OCI-LY1 (cell line): Measurements from ENCODE around the gene SQSTM1.

Experiments used
- H2AFZ ChIP-seq: fragments of 200-600 bp; sonication (generic), shearing (Covaris generic); 2 replicates; pipeline ENCODE4 v1.6.0; 2014; ENCODE audit warnings: antibody characterized with exemption, mild to moderate bottlenecking, low read length
- H3F3A ChIP-seq: fragments of 200-600 bp; sonication (generic), shearing (Covaris generic); 2 replicates; pipeline ENCODE4 v1.6.0; 2014; ENCODE audit warnings: mild to moderate bottlenecking, antibody characterized with exemption, low read length, moderate library complexity; ENCODE audit not compliant: insufficient read depth
- H3K27ac ChIP-seq: fragments of 200-600 bp; sonication (generic); 2 replicates; pipeline ENCODE4 v1.5.1; 2014; ENCODE audit warnings: low read length, mixed run types, mild to moderate bottlenecking, low read depth; ENCODE audit not compliant: poor library complexity, severe bottlenecking
- H3K27me3 ChIP-seq: fragments of 200-600 bp; sonication (generic); 2 replicates; pipeline ENCODE4 v1.6.0; 2014; ENCODE audit warnings: antibody characterized with exemption, mild to moderate bottlenecking, low read length, moderate library complexity; ENCODE audit not compliant: insufficient read depth
- H3K36me3 ChIP-seq: fragments of 200-600 bp; sonication (generic); 2 replicates; pipeline ENCODE4 v1.6.1; 2014; ENCODE audit warnings: mild to moderate bottlenecking, antibody characterized with exemption, low read length, moderate library complexity, mixed read lengths; ENCODE audit not compliant: insufficient read depth
- H3K4me1 ChIP-seq: fragments of 200-600 bp; sonication (generic); 2 replicates; pipeline ENCODE4 v1.5.1; 2014; ENCODE audit warnings: mild to moderate bottlenecking, low read length, moderate library complexity; ENCODE audit not compliant: insufficient read depth, severe bottlenecking
- H3K4me2 ChIP-seq: fragments of 200-600 bp; sonication (generic), shearing (Covaris generic); 2 replicates; pipeline ENCODE4 v1.6.1; 2014; ENCODE audit warnings: low read length
- H3K4me3 ChIP-seq: fragments of 200-600 bp; sonication (generic); 2 replicates; pipeline ENCODE4 v1.5.1; 2014; ENCODE audit warnings: low read length, low read depth, mild to moderate bottlenecking, mixed read lengths; ENCODE audit not compliant: poor library complexity, severe bottlenecking
- H3K79me2 ChIP-seq: fragments of 200-600 bp; shearing (Covaris generic); 2 replicates; pipeline ENCODE4 v1.6.1; 2016; ENCODE audit warnings: mixed run types, low read length, mixed read lengths; ENCODE audit not compliant: insufficient read depth
- H3K9ac ChIP-seq: fragments of 200-600 bp; sonication (generic), shearing (Covaris generic); 2 replicates; pipeline ENCODE4 v1.6.1; 2014; ENCODE audit warnings: mild to moderate bottlenecking, low read length, mixed read lengths
- H3K9me2 ChIP-seq: fragments of 200-600 bp; sonication (generic), shearing (Covaris generic); 2 replicates; pipeline ENCODE4 v1.6.1; 2014; ENCODE audit warnings: low read depth, mild to moderate bottlenecking, low read length, mixed read lengths
- H3K9me3 ChIP-seq: fragments of 200-600 bp; shearing (Covaris generic); 2 replicates; pipeline ENCODE4 v1.6.1; 2014; ENCODE audit warnings: low read length, mixed read lengths
- H4K20me1 ChIP-seq: fragments of 200-600 bp; sonication (generic), shearing (Covaris generic); 2 replicates; pipeline ENCODE4 v1.6.0; 2016; ENCODE audit warnings: mild to moderate bottlenecking, low read length; ENCODE audit not compliant: insufficient read depth
- EZH2 ChIP-seq: fragments of 200-600 bp; sonication (generic), shearing (Covaris generic); IDR thresholded peaks from 2 replicates; pipeline ENCODE4 v1.8.0; 2017; ENCODE audit warnings: borderline replicate concordance, mixed run types, mild to moderate bottlenecking, antibody characterized with exemption, low read length, moderate library complexity, mixed read lengths
- TF ChIP-seq, protein P1 (sequence below): fragments of 200-600 bp; sonication (generic), shearing (Covaris generic); IDR thresholded peaks from 2 replicates; pipeline ENCODE4 v1.5.1; 2017; ENCODE audit warnings: mild to moderate bottlenecking, antibody characterized with exemption, low read length, moderate library complexity, mixed read lengths

Gene SQSTM1

DNA sequence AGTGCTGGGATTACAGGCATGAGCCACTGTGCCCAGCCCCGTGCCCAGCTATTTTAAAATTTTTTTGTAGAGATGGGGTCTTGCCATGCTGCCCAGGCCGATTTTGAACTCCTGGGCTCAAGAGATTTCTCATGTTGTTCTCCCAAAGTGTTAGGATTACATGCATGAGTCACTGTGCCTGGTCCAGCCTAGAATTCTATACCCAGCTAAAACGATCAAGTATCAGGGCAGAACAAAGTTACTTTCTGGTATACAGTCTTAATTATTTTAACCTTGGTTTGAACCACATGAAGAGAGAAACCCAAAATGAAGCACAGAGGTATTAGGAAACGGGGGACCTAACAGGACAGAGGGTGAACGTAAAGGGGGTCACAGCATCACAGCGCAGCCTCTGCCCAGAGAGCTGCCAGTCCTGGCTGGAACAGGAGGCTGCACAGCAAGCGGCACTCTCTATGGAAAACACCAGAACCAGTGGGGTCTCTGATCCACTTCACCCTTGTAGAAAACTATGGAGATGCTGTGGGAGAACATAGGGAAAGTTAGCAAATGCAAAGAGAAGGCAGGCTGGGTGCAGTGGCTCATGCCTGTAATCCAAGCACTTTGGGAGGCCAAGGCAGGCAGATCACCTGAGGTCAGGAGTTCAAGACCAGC lies 10.2 kb downstream of the SQSTM1 start:
- Histone ChIP-seq H3K9ac (no peak overlapping the region), H2AFZ (no peak overlapping the region), H3K27ac (no peak overlapping the region), H3K9me2 (no peaks in the 10 kb centered on the region), H3K4me2 (no peak overlapping the region), H3K79me2 (no peaks in the 10 kb centered on the region), H4K20me1 (no peaks in the 10 kb centered on the region), H3K4me3 (no peak overlapping the region), H3K36me3 (peaks cover 85% of the 10 kb centered on the region), H3K9me3 (no peaks in the 10 kb centered on the region), H3F3A (no peaks in the 10 kb centered on the region), H3K27me3 (no peaks in the 10 kb centered on the region), H3K4me1 (no peaks in the 10 kb centered on the region)
- TF ChIP-seq EZH2 = no peak
- TF ChIP-seq, protein P1, sequence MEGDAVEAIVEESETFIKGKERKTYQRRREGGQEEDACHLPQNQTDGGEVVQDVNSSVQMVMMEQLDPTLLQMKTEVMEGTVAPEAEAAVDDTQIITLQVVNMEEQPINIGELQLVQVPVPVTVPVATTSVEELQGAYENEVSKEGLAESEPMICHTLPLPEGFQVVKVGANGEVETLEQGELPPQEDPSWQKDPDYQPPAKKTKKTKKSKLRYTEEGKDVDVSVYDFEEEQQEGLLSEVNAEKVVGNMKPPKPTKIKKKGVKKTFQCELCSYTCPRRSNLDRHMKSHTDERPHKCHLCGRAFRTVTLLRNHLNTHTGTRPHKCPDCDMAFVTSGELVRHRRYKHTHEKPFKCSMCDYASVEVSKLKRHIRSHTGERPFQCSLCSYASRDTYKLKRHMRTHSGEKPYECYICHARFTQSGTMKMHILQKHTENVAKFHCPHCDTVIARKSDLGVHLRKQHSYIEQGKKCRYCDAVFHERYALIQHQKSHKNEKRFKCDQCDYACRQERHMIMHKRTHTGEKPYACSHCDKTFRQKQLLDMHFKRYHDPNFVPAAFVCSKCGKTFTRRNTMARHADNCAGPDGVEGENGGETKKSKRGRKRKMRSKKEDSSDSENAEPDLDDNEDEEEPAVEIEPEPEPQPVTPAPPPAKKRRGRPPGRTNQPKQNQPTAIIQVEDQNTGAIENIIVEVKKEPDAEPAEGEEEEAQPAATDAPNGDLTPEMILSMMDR = no peak

DNA sequence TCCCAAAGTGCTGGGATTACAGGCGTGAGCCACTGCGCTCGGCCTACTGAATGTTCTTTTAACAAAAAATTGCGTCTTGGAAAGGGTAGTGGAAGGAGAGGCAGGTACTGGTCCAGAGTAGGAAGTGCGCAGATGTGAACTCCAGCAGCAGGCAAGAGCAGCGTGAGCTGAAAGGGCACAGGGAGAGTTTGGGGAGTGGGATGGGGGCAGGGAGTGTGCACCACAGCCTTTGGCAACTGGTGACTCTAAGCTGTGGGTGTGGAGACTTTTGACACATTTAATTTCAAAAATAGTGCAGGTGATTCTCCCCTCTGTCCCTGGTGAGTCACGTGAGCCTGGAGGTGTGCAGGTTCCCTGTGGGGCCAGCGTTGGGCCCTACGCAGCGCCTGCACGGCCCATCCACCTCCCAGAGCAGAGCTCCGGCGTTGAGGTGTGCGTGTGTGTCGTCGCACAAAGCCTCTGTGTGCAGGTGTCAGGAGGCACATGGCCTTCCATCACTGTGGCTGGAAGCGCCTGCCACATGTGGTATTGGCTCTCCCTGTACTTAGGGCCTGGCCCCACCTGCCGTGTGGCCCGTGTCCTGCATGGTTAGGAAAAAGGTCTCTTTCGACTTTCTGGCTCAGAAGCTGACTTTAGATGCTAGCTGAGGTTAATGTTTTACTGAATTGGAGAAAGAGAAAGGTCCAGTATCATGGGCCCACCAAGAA lies 11.5 kb downstream of the SQSTM1 start:
- Histone ChIP-seq H3K79me2 (no peaks in the 10 kb centered on the region), H4K20me1 (no peaks in the 10 kb centered on the region), H3F3A (no peaks in the 10 kb centered on the region), H3K9ac (no peak overlapping the region), H3K9me3 (no peaks in the 10 kb centered on the region), H3K27ac (no peak overlapping the region), H3K4me3 (no peak overlapping the region), H2AFZ (no peak overlapping the region), H3K27me3 (no peaks in the 10 kb centered on the region), H3K36me3 (peaks cover 85% of the 10 kb centered on the region), H3K4me2 (no peak overlapping the region), H3K4me1 (no peaks in the 10 kb centered on the region), H3K9me2 (no peaks in the 10 kb centered on the region)
- TF ChIP-seq, protein P1 = no peak
- TF ChIP-seq EZH2 = no peak

DNA sequence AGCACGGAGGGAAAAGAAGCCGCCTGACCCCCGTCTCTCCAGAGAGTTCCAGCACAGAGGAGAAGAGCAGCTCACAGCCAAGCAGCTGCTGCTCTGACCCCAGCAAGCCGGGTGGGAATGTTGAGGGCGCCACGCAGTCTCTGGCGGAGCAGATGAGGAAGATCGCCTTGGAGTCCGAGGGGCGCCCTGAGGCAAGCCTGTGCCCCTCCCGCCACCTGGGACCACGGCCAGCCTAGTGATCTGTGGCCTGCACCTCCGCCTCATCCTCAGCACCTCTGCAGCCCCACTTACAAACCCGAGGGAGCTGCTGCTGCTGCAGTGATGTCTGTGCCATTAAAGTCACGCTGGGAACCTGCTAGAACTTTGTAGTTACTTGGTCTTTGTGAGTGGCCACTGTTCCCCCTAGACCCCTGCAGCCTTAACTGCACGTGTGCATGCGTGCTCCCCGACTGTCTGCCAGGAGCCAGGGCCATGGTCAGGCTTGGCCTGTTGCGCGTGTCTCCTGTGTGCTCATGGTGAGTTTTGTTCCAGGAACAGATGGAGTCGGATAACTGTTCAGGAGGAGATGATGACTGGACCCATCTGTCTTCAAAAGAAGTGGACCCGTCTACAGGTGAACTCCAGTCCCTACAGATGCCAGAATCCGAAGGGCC lies 12.5 kb downstream of the SQSTM1 start:
- Histone ChIP-seq H3K79me2 (no peaks in the 10 kb centered on the region), H3K9me2 (no peaks in the 10 kb centered on the region), H3K27ac (no peak overlapping the region), H3K4me3 (no peak overlapping the region), H4K20me1 (no peaks in the 10 kb centered on the region), H3K36me3 (peaks cover 85% of the 10 kb centered on the region), H2AFZ (no peak overlapping the region), H3K4me2 (no peak overlapping the region), H3K4me1 (no peaks in the 10 kb centered on the region), H3K9me3 (no peaks in the 10 kb centered on the region), H3K27me3 (no peaks in the 10 kb centered on the region), H3K9ac (no peak overlapping the region), H3F3A (no peaks in the 10 kb centered on the region)
- TF ChIP-seq, protein P1 = no peak
- TF ChIP-seq EZH2 = no peak
